Endothelial cell (in vitro differentiated cells): Measurements from ENCODE around the gene ZMYM5. TPM values are rescaled to one million over a fixed set of nuclear protein-coding genes. Genes with fewer than 3 reads are reported as not detected.
"Not testable (repeated sequence)": the region's sequence is repeated elsewhere in the genome, so short reads cannot be mapped to it uniquely, and the experiment has no call there.

Experiments
- DNase-seq: peaks from one replicate; pipeline ENCODE4 v3.0.0; 2021; ENCODE audit warnings: low spot score
- H3K27ac Mint-ChIP-seq: one replicate; pipeline ENCODE4 v1.8.0; 2021; ENCODE audit warnings: mixed read lengths, inconsistent platforms; ENCODE audit not compliant: unreplicated experiment
- H3K27me3 Mint-ChIP-seq: one replicate; pipeline ENCODE4 v1.8.0; 2021; ENCODE audit warnings: mild to moderate bottlenecking, moderate library complexity, mixed read lengths, inconsistent platforms; ENCODE audit not compliant: unreplicated experiment
- H3K36me3 Mint-ChIP-seq: one replicate; pipeline ENCODE4 v1.8.0; 2021; ENCODE audit warnings: mild to moderate bottlenecking, low read depth, mixed read lengths, inconsistent platforms; ENCODE audit not compliant: unreplicated experiment
- H3K4me1 Mint-ChIP-seq: one replicate; pipeline ENCODE4 v1.8.0; 2021; ENCODE audit warnings: mild to moderate bottlenecking, mixed read lengths, inconsistent platforms; ENCODE audit not compliant: unreplicated experiment
- H3K4me3 Mint-ChIP-seq: one replicate; pipeline ENCODE4 v1.8.0; 2021; ENCODE audit warnings: mild to moderate bottlenecking, mixed read lengths, inconsistent platforms; ENCODE audit not compliant: unreplicated experiment
- H3K9me3 Mint-ChIP-seq: one replicate; pipeline ENCODE4 v1.8.0; 2021; ENCODE audit warnings: mixed read lengths, inconsistent platforms; ENCODE audit not compliant: unreplicated experiment
- total RNA-seq: library from RNA; stranded (reverse); fragmentation: NEBNext Ultra II Directional; extraction: Animal tissue kit (Norgen Biotek cat#: 25700); gene quantifications from one replicate; pipeline ENCODE4 v1.2.1, GENCODE V29; 2021; ENCODE audit not compliant: unreplicated experiment
- TF ChIP-seq, protein P1 (sequence below): fragments of 200-600 bp; sonication (generic); IDR thresholded peaks from one replicate; pipeline ENCODE4 v1.5.0; 2021; ENCODE audit warnings: antibody characterized with exemption; ENCODE audit not compliant: unreplicated experiment

ZMYM5 gene
- total RNA-seq, 1 donor from 2014 or later, result 17.3 TPM

DNA sequence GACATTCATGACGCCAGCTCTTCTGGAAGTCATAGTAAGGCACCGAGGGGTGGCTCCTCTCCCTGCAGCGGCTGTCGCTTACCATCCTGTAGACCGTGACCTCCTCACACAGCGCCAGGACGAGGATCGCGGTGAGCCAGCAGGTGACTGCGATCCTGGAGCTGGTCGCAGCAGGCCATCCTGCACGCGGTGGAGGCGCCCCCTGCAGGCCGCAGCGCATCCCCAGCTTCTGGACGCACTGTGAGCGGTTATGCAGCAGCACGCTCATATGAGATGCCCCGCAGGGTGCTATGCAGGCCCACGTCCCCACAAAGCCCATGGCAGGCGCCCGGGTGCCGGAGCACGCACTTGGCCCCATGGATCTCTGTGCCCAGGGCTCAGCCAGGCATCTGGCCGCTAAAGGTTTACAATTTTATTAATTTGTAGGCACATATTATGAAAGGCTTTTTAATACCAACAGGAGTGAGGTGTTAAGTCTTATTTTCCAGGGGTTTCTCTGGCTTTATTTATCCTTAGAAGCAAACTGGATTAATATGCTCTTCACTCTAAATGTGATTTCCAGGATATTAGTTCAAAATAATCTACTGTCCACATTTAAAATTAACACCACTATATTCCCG lies 45.1 kb downstream of the ZMYM5 start:
- Mint-ChIP-seq H3K9me3 (no peaks in the 10 kb centered on the region), H3K4me3 (no peak overlapping the region), H3K27ac (no peak overlapping the region), H3K4me1 (no peaks in the 10 kb centered on the region), H3K36me3 (peaks cover 15% of the 10 kb centered on the region), H3K27me3 (peaks cover 4% of the 10 kb centered on the region)
- DNase-seq, result peak; percentile 89
- TF ChIP-seq, protein P1, sequence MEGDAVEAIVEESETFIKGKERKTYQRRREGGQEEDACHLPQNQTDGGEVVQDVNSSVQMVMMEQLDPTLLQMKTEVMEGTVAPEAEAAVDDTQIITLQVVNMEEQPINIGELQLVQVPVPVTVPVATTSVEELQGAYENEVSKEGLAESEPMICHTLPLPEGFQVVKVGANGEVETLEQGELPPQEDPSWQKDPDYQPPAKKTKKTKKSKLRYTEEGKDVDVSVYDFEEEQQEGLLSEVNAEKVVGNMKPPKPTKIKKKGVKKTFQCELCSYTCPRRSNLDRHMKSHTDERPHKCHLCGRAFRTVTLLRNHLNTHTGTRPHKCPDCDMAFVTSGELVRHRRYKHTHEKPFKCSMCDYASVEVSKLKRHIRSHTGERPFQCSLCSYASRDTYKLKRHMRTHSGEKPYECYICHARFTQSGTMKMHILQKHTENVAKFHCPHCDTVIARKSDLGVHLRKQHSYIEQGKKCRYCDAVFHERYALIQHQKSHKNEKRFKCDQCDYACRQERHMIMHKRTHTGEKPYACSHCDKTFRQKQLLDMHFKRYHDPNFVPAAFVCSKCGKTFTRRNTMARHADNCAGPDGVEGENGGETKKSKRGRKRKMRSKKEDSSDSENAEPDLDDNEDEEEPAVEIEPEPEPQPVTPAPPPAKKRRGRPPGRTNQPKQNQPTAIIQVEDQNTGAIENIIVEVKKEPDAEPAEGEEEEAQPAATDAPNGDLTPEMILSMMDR, result peak; percentile 80

GRCh38 chr13:19817510-19818158 lies 45.8 kb downstream of the ZMYM5 start:
- no peak overlapping the region for H3K4me3 Mint-ChIP-seq
- peaks cover 15% of the 10 kb centered on the region for H3K36me3 Mint-ChIP-seq
- DNase-seq, result no peak
- H3K27ac Mint-ChIP-seq, result no peak overlapping the region
- H3K9me3 Mint-ChIP-seq, result no peaks in the 10 kb centered on the region
- H3K4me1 Mint-ChIP-seq, result no peaks in the 10 kb centered on the region
- TF ChIP-seq, protein P1, result no peak
- H3K27me3 Mint-ChIP-seq, result peaks cover 4% of the 10 kb centered on the region

DNA sequence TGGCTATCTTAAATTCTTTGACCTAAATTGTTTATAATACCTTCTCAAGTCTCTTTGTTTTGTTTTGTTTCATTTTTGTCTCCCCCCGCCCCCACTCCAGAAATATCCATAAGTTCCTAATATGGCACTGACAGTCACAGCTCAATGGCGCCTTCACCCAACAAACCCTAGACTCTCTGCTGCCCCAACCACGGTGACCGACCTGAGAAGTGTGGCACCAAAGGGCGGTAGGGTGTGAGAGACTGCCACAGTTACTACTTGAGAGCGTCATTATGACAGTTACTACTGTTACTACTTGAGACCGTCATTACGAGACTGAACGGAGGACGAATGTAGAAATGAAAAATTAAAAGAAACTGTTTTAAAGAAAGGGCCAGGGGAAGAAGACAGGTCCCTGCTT lies 46.3 kb downstream of the ZMYM5 start:
- H3K27me3 Mint-ChIP-seq, result peaks cover 5% of the 10 kb centered on the region
- peaks cover 18% of the 10 kb centered on the region for H3K36me3 Mint-ChIP-seq
- DNase-seq, result no peak
- H3K9me3 Mint-ChIP-seq, result no peaks in the 10 kb centered on the region
- peak overlapping the region; percentile 66 for H3K4me3 Mint-ChIP-seq
- H3K4me1 Mint-ChIP-seq, result no peaks in the 10 kb centered on the region
- H3K27ac Mint-ChIP-seq, result peak overlapping the region; percentile 77
- TF ChIP-seq, protein P1, result no peak

- peaks cover 18% of the 10 kb centered on the region for H3K36me3 Mint-ChIP-seq
- not testable (repeated sequence) for H3K9me3 Mint-ChIP-seq, H3K27ac Mint-ChIP-seq, DNase-seq, H3K4me3 Mint-ChIP-seq, H3K27me3 Mint-ChIP-seq, H3K4me1 Mint-ChIP-seq
Measured at GRCh38 chr13:19815842-19816241, 47.6 kb downstream of the ZMYM5 start.

- Mint-ChIP-seq H3K27ac (no peak overlapping the region), H3K4me3 (no peak overlapping the region), H3K9me3 (no peaks in the 10 kb centered on the region), H3K36me3 (peaks cover 3% of the 10 kb centered on the region), H3K4me1 (no peaks in the 10 kb centered on the region), H3K27me3 (peaks cover 1% of the 10 kb centered on the region)
- TF ChIP-seq, protein P1, result no peak
- no peak for DNase-seq
Measured at GRCh38 chr13:19810996-19811881, 52.2 kb downstream of the ZMYM5 start.
